Neuronal stem cell (in vitro differentiated cells): Measurements from ENCODE around the gene SCAI.

Source experiments
- DNase-seq: peaks from one replicate; pipeline ENCODE4 v3.0.0-alpha.2; 2013; ENCODE audit warnings: low spot score
- H2AFZ ChIP-seq: one replicate; pipeline ENCODE4 v1.6.1; 2013; ENCODE audit warnings: mild to moderate bottlenecking, low read length, inconsistent platforms
- H2AK5ac ChIP-seq: 2 replicates; pipeline ENCODE4 v1.6.1; 2013; ENCODE audit warnings: low read depth, mild to moderate bottlenecking, inconsistent platforms, low read length, moderate library complexity, mixed read lengths
- H2BK120ac ChIP-seq: 2 replicates; pipeline ENCODE4 v1.6.1; 2013; ENCODE audit warnings: low read depth, mild to moderate bottlenecking, inconsistent platforms, low read length, moderate library complexity, mixed read lengths
- H2BK12ac ChIP-seq: one replicate; pipeline ENCODE4 v1.6.1; 2013; ENCODE audit warnings: low read length, inconsistent platforms
- H2BK15ac ChIP-seq: 2 replicates; pipeline ENCODE4 v1.6.1; 2013; ENCODE audit warnings: mild to moderate bottlenecking, low read length, inconsistent platforms, mixed read lengths
- H2BK5ac ChIP-seq: one replicate; pipeline ENCODE4 v1.6.1; 2013; ENCODE audit warnings: inconsistent platforms, mild to moderate bottlenecking, low read length, moderate library complexity
- H3K14ac ChIP-seq: one replicate; pipeline ENCODE4 v1.6.1; 2013; ENCODE audit warnings: low read length, inconsistent platforms
- H3K18ac ChIP-seq: 2 replicates; pipeline ENCODE4 v1.6.1; 2013; ENCODE audit warnings: low read length, inconsistent platforms
- H3K23ac ChIP-seq: 2 replicates; pipeline ENCODE4 v1.6.1; 2013; ENCODE audit warnings: low read depth, mild to moderate bottlenecking, mixed read lengths, low read length, inconsistent platforms; ENCODE audit not compliant: poor library complexity
- H3K27ac ChIP-seq: replicated peaks from 3 replicates; pipeline ENCODE4 v1.5.1; 2013; ENCODE audit warnings: low read length, inconsistent platforms
- H3K27me3 ChIP-seq, 3 experiments: 2 replicates each; pipeline ENCODE4 v1.6.1; 2013; ENCODE audit warnings: low read length in 3 of 3, mild to moderate bottlenecking in 2 of 3, inconsistent platforms in 1 of 3, low read depth in 1 of 3, mixed read lengths in 1 of 3, moderate library complexity in 1 of 3; ENCODE audit not compliant: control insufficient read depth in 3 of 3, insufficient read depth in 3 of 3
- H3K36me3 ChIP-seq, 2 donors: replicated peaks in 1 of 2; 2 replicates each; pipeline ENCODE4 v1.6.1; 2013; ENCODE audit warnings: low read length in 2 of 2; ENCODE audit not compliant: control insufficient read depth in 2 of 2, insufficient read depth in 2 of 2
- H3K4ac ChIP-seq: 2 replicates; pipeline ENCODE4 v1.6.1; 2013; ENCODE audit warnings: inconsistent platforms, mild to moderate bottlenecking, low read length, moderate library complexity
- H3K4me1 ChIP-seq, 2 donors: 1 replicate in 1 of 2; 2 replicates in 1 of 2; pipeline ENCODE4 v1.6.1; 2013; ENCODE audit warnings: low read length in 2 of 2, low read depth in 1 of 2; ENCODE audit not compliant: control insufficient read depth in 2 of 2, insufficient read depth in 1 of 2
- H3K4me2 ChIP-seq: one replicate; pipeline ENCODE4 v1.6.1; 2013; ENCODE audit warnings: mild to moderate bottlenecking, low read length, inconsistent platforms; ENCODE audit not compliant: insufficient read depth, poor library complexity, severe bottlenecking
- H3K4me3 ChIP-seq, 2 donors: 2 replicates each; pipeline ENCODE4 v1.5.1; 2013; ENCODE audit warnings: low read length in 2 of 2, mild to moderate bottlenecking in 2 of 2, inconsistent platforms in 1 of 2, moderate library complexity in 1 of 2
- H3K79me1 ChIP-seq: one replicate; pipeline ENCODE4 v1.6.1; 2013; ENCODE audit warnings: low read depth, mild to moderate bottlenecking, inconsistent platforms, low read length, moderate library complexity
- H3K9ac ChIP-seq: one replicate; pipeline ENCODE4 v1.6.1; 2013; ENCODE audit warnings: mild to moderate bottlenecking, low read depth, low read length, inconsistent platforms; ENCODE audit not compliant: poor library complexity
- H3K9me3 ChIP-seq, 2 donors: replicated peaks in 1 of 2; 2 replicates each; pipeline versions ENCODE3 to v1.6.1; 2013; ENCODE audit warnings: low read length in 2 of 2, mild to moderate bottlenecking in 2 of 2, inconsistent platforms in 1 of 2, low read depth in 1 of 2, mixed read lengths in 1 of 2, moderate library complexity in 1 of 2; ENCODE audit not compliant: control insufficient read depth in 2 of 2, insufficient read depth in 1 of 2
- H4K8ac ChIP-seq: one replicate; pipeline ENCODE4 v1.6.1; 2013; ENCODE audit warnings: low read depth, mild to moderate bottlenecking, inconsistent platforms, low read length, moderate library complexity
- H4K91ac ChIP-seq: one replicate; pipeline ENCODE4 v1.6.1; 2013; ENCODE audit warnings: low read length, low read depth, mild to moderate bottlenecking, inconsistent platforms; ENCODE audit not compliant: poor library complexity
- WGBS, 2 donors: extraction: QIAGEN DNeasy Blood & Tissue Kit; methylation state at CpG; one replicate each; pipeline ENCODE4 v1.1.7; 2013; ENCODE audit warnings: missing lambda C conversion rate in 2 of 2, mixed read lengths in 1 of 2; ENCODE audit not compliant: insufficient read length in 2 of 2, insufficient replicate concordance in 1 of 2; ENCODE audit errors: extremely low coverage in 2 of 2; 5-methylcytosine and 5-hydroxymethylcytosine counted together

SCAI gene

GRCh38 chr9:124947727-124948391 is 195.5 kb downstream of the SCAI start:
- no peak overlapping the region for H3K9ac ChIP-seq
- H3K36me3 ChIP-seq, result peaks cover 0 to 10% of the 10 kb centered on the region in 2 donors
- no peak overlapping the region for H4K91ac ChIP-seq
- H2BK12ac ChIP-seq, result no peak overlapping the region
- H3K23ac ChIP-seq, result no peak overlapping the region
- H4K8ac ChIP-seq, result no peak overlapping the region
- H3K14ac ChIP-seq, result no peak overlapping the region
- no peak overlapping the region for H2AFZ ChIP-seq
- H3K18ac ChIP-seq, result no peak overlapping the region
- no peak overlapping the region for H2AK5ac ChIP-seq
- H3K27me3 ChIP-seq, result no peaks in the 10 kb centered on the region
- no peak overlapping the region for H2BK15ac ChIP-seq
- no peaks in the 10 kb centered on the region for H3K9me3 ChIP-seq
- no peak overlapping the region for H3K4ac ChIP-seq
- H3K4me1 ChIP-seq, result no peaks in the 10 kb centered on the region
- WGBS, 2 donors, result no CpG with 5 or more reads among the region's 5 CpGs
- H2BK120ac ChIP-seq, result no peak overlapping the region
- no peaks in the 10 kb centered on the region for H3K79me1 ChIP-seq
- no peak overlapping the region for H2BK5ac ChIP-seq
- H3K4me3 ChIP-seq, result no peak overlapping the region
- H3K4me2 ChIP-seq, result no peak overlapping the region
- H3K27ac ChIP-seq, result no peak overlapping the region
- no peak for DNase-seq

DNA sequence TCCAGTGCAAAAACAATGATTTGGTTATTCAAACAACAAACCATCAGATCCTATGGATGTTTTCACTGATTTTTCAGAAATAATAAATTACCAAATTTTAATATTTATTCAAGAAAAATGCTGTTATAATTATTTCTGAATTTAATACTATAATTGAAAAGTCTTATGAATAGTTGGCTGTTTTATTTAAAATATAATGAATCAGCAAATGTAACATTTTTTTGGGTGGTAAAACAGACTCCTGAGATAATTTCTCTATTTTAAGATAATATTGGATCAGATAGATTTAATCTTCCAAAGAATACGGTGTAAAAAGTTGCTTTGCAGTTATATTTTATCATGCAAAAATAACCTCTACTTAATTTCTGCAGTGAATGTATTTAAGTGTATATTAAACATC is 197.2 kb downstream of the SCAI start:
- Histone ChIP-seq H2BK15ac (no peak overlapping the region), H3K9ac (no peak overlapping the region), H3K4me2 (no peak overlapping the region), H2BK120ac (no peak overlapping the region), H3K4ac (no peak overlapping the region), H4K8ac (no peak overlapping the region), H2BK12ac (no peak overlapping the region), H2AK5ac (no peak overlapping the region), H4K91ac (no peak overlapping the region), H3K36me3 (no peaks in the 10 kb centered on the region), H3K4me3 (no peak overlapping the region), H2AFZ (no peak overlapping the region), H3K79me1 (no peaks in the 10 kb centered on the region), H3K18ac (no peak overlapping the region), H3K27me3 (no peaks in the 10 kb centered on the region), H2BK5ac (no peak overlapping the region), H3K23ac (no peak overlapping the region), H3K9me3 (no peaks in the 10 kb centered on the region), H3K27ac (no peak overlapping the region), H3K4me1 (peaks cover 0 to 2% of the 10 kb centered on the region in 2 donors), H3K14ac (no peak overlapping the region)
- DNase-seq, result no peak
- whole genome bisulfite sequencing, 2 donors, result no CpG with 5 or more reads among the region's 1 CpG

- peak overlapping the region; percentile 88 for H3K9ac ChIP-seq
- H3K79me1 ChIP-seq, result no peaks in the 10 kb centered on the region
- H2BK15ac ChIP-seq, result no peak overlapping the region
- no peak overlapping the region for H4K91ac ChIP-seq
- H2BK5ac ChIP-seq, result peak overlapping the region; percentile 94
- no peaks in the 10 kb centered on the region for H3K9me3 ChIP-seq
- H3K27ac ChIP-seq, result peak overlapping the region; percentile 84
- H3K18ac ChIP-seq, result no peak overlapping the region
- WGBS, 2 donors, result no CpG with 5 or more reads among the region's 31 CpGs
- no peak overlapping the region for H3K4ac ChIP-seq
- H3K4me3 ChIP-seq, result peak overlapping the region; percentile 82 to 87
- DNase-seq, result no peak
- H3K27me3 ChIP-seq, result no peaks in the 10 kb centered on the region
- H3K14ac ChIP-seq, result peak overlapping the region; percentile 31
- no peak overlapping the region for H2BK120ac ChIP-seq
- no peak overlapping the region for H2AK5ac ChIP-seq
- peak overlapping the region; percentile 98 for H3K4me2 ChIP-seq
- peak overlapping the region; percentile 96 for H2AFZ ChIP-seq
- H2BK12ac ChIP-seq, result no peak overlapping the region
- H3K23ac ChIP-seq, result no peak overlapping the region
- H4K8ac ChIP-seq, result no peak overlapping the region
- H3K4me1 ChIP-seq, result peaks cover 0 to 2% of the 10 kb centered on the region in 2 donors
- peaks cover 1 to 4% of the 10 kb centered on the region in 2 donors for H3K36me3 ChIP-seq
These were observed 201.4 kb downstream of the SCAI start for GRCh38 chr9:124941679-124942561.
